NT2/D1 (cell line): Measurements from ENCODE around the gene TMCC1.

Experiments used
- DNase-seq: peaks from one replicate; pipeline ENCODE4 v3.0.0-alpha.2; 2011; ENCODE audit warnings: low read depth, low spot score
- H3K27me3 ChIP-seq: 2 replicates; pipeline ENCODE4 v1.6.0; 2011; ENCODE audit warnings: mild to moderate bottlenecking; ENCODE audit not compliant: insufficient read length, insufficient read depth
- H3K36me3 ChIP-seq: 2 replicates; pipeline ENCODE4 v1.6.1; 2011; ENCODE audit warnings: mild to moderate bottlenecking, low read length, mixed read lengths; ENCODE audit not compliant: insufficient read depth, insufficient read length
- H3K4me1 ChIP-seq: 2 replicates; pipeline ENCODE4 v1.5.1; 2011; ENCODE audit not compliant: insufficient read depth, insufficient read length
- H3K4me3 ChIP-seq: 2 replicates; pipeline ENCODE4 v1.5.1; 2011; ENCODE audit warnings: low read depth; ENCODE audit not compliant: insufficient read length
- H3K9ac ChIP-seq: 2 replicates; pipeline ENCODE4 v1.6.0; 2011; ENCODE audit warnings: low read depth; ENCODE audit not compliant: insufficient read length
- H3K9me3 ChIP-seq: 2 replicates; pipeline ENCODE4 v1.5.1; 2011; ENCODE audit warnings: mild to moderate bottlenecking, low read length; ENCODE audit not compliant: insufficient read depth
- SUZ12 ChIP-seq: IDR thresholded peaks from 2 replicates; pipeline ENCODE4 v1.6.1; 2011; ENCODE audit not compliant: insufficient read length, insufficient read depth; ENCODE audit errors: extremely low read depth
- YY1 ChIP-seq: IDR thresholded peaks from 2 replicates; pipeline ENCODE4 v1.6.1; 2011; ENCODE audit not compliant: insufficient read length, insufficient read depth
- ZNF274 ChIP-seq: IDR thresholded peaks from 2 replicates; pipeline ENCODE4 v1.6.1; 2011; ENCODE audit warnings: mild to moderate bottlenecking, low read depth, low read length

The TMCC1 gene

DNA sequence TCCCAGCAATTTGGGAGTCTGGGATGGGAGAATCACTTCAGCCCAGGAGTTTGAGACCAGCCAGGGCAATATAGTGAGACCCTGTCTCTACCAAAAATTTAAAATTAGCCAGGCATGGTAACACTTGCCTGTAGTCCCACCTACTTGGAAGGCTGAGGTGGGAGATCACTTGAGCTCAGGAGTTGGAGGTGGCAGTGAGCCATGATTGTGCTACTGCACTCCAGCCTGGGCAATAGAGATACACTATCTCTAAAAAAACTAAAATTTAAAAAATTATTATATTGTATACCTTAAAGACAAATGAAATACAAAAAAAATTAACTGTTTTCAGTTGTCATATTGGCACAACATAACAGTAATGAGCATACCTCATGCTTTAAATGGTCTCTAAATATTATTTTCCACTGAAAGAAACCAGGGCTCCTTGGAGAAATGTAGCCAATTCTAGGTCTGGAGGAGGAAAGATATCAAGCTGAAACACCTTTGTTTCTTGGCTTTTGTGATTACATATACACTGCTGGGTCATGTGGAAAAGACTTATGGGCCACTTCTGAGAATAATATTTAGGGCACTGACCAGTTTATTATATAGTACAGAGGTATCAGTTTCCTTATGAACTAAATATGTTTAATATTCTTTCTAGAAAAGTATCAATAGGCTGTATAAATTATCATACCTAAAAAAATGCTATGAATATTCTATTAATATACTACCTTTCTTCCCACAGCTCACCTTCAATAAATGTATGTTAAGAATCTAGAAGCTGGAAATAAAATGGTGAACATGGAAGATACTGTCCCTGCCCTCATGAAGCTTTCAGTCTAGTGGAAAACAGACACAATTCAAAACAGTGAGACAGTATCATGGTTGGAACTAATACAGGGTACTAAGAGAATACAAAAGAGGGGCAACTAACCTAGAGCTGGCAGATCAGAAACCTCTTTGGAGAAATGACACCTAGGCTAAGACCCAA is 119.5 kb downstream of the TMCC1 start:
- Histone ChIP-seq H3K9ac (no peak overlapping the region), H3K36me3 (peaks cover 3% of the 10 kb centered on the region), H3K27me3 (no peaks in the 10 kb centered on the region), H3K4me3 (no peak overlapping the region), H3K9me3 (no peaks in the 10 kb centered on the region), H3K4me1 (no peaks in the 10 kb centered on the region)
- DNase-seq, result no peak
- TF ChIP-seq ZNF274 (no peak), SUZ12 (no peak), YY1 (no peak)

DNA sequence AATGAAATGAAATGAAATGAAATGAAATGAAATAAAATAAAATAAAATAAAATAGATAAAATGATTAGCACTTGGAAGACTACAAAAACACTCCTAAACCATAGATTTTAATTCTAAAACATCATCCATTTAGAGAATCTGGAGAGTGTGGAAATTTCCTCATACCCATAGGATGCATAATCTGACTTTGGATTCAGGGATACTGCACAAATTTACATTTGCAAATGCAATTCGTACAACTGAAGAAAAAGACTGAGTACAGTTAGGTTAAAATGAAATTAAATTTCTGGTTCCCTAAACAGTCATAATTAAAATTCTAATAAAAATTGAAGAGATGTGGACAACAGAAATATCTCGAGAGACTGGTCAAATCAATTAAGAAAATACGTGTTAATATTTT is 122.9 kb downstream of the TMCC1 start:
- H3K4me1 ChIP-seq, result no peaks in the 10 kb centered on the region
- no peaks in the 10 kb centered on the region for H3K27me3 ChIP-seq

GRCh38 chr3:129769616-129770015 is 123.9 kb downstream of the TMCC1 start:
- Histone ChIP-seq H3K9ac (no peak overlapping the region), H3K4me1 (no peaks in the 10 kb centered on the region), H3K36me3 (no peaks in the 10 kb centered on the region), H3K9me3 (no peaks in the 10 kb centered on the region), H3K27me3 (no peaks in the 10 kb centered on the region), H3K4me3 (no peak overlapping the region)
- no peak for DNase-seq
- TF ChIP-seq SUZ12 (no peak), ZNF274 (no peak), YY1 (no peak)

More for the DNA sequence above, 122.9 kb downstream of the TMCC1 start:
- H3K36me3 ChIP-seq, result peaks cover 3% of the 10 kb centered on the region
- no peak overlapping the region for H3K9ac ChIP-seq
- H3K4me3 ChIP-seq, result no peak overlapping the region
- DNase-seq, result no peak
- TF ChIP-seq SUZ12, result no peak
- TF ChIP-seq YY1, result no peak
- no peak for TF ChIP-seq ZNF274
- no peaks in the 10 kb centered on the region for H3K9me3 ChIP-seq

GRCh38 chr3:129768728-129769127 is 124.8 kb downstream of the TMCC1 start:
- H3K36me3 ChIP-seq, result no peaks in the 10 kb centered on the region
- no peak for TF ChIP-seq ZNF274
- no peak for TF ChIP-seq SUZ12
- no peak for TF ChIP-seq YY1
- no peaks in the 10 kb centered on the region for H3K9me3 ChIP-seq
- no peak overlapping the region for H3K9ac ChIP-seq
- H3K4me1 ChIP-seq, result no peaks in the 10 kb centered on the region
- H3K27me3 ChIP-seq, result no peaks in the 10 kb centered on the region
- DNase-seq, result no peak
- no peak overlapping the region for H3K4me3 ChIP-seq

GRCh38 chr3:129766135-129766534 is 127.4 kb downstream of the TMCC1 start:
- H3K27me3 ChIP-seq, result no peaks in the 10 kb centered on the region
- no peak for DNase-seq
- TF ChIP-seq ZNF274 (no peak), SUZ12 (no peak), YY1 (no peak)

DNA sequence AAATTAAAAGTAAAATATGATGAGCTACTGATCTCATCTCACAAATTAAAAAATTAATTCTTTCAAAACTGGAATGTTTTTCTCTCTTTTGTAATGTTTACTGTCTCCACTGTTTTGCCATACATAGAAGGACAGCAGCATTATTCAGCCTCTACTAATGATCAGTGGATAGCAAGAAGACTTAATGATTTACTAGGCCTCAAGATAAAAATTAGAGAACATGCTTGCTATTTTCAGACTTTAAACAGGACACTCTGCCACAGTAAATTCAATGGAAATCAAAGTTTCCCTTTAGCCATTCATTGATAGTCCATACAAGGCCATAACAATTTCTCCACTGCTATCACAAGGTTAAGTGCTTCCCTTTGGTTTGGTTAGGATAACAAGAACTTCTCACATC is 129.4 kb downstream of the TMCC1 start:
- no peak for DNase-seq
- Histone ChIP-seq H3K9me3 (no peaks in the 10 kb centered on the region), H3K4me1 (no peaks in the 10 kb centered on the region), H3K36me3 (no peaks in the 10 kb centered on the region), H3K4me3 (no peak overlapping the region), H3K9ac (no peak overlapping the region), H3K27me3 (no peaks in the 10 kb centered on the region)
- TF ChIP-seq SUZ12 (no peak), YY1 (no peak), ZNF274 (no peak)

More at GRCh38 chr3:129766135-129766534, 127.4 kb downstream of the TMCC1 start:
- no peak overlapping the region for H3K9ac ChIP-seq
- H3K36me3 ChIP-seq, result no peaks in the 10 kb centered on the region
- no peaks in the 10 kb centered on the region for H3K4me1 ChIP-seq
- H3K4me3 ChIP-seq, result no peak overlapping the region
- no peaks in the 10 kb centered on the region for H3K9me3 ChIP-seq

- Histone ChIP-seq H3K9ac (no peak overlapping the region), H3K4me1 (no peaks in the 10 kb centered on the region), H3K4me3 (no peak overlapping the region), H3K27me3 (no peaks in the 10 kb centered on the region), H3K36me3 (no peaks in the 10 kb centered on the region), H3K9me3 (no peaks in the 10 kb centered on the region)
- no peak for DNase-seq
- TF ChIP-seq ZNF274 (no peak), SUZ12 (no peak)
These were observed 134.7 kb downstream of the TMCC1 start for GRCh38 chr3:129758785-129759320.
